B cell (primary cell): ENCODE results near the gene B3GAT3.
"Not testable (repeated sequence)": the region's sequence is repeated elsewhere in the genome, so short reads cannot be mapped to it uniquely, and the experiment has no call there.

Source experiments
- CTCF ChIP-seq: fragments of 200-600 bp; IDR thresholded peaks from one replicate; pipeline ENCODE4 v1.8.0; 2022; ENCODE audit warnings: antibody characterized with exemption, mild to moderate bottlenecking
- EZH2 ChIP-seq: IDR thresholded peaks from 2 replicates; pipeline ENCODE4 v1.6.1; 2012; ENCODE audit warnings: borderline replicate concordance, low read depth, mild to moderate bottlenecking, moderate library complexity, low read length; ENCODE audit not compliant: insufficient read depth, poor library complexity, severe bottlenecking

GRCh38 chr11:62650283-62650682, 28.5 kb upstream of the B3GAT3 start:
- not testable (repeated sequence) for TF ChIP-seq EZH2, CTCF
